Measurements from ENCODE around the gene WDR45B.

GRCh38 chr17:82590216-82590615, 58.0 kb downstream of the WDR45B start:
- no peak for TF ChIP-seq CTCF (IDR thresholded peaks at IDR 0.05)
- TF ChIP-seq POLR2A (IDR thresholded peaks at IDR 0.05) = no peak

Data from ovary (tissue), 3 donors.